Endothelial cell (in vitro differentiated cells): Measurements from ENCODE around the gene RINL. TPM values are rescaled to one million over a fixed set of nuclear protein-coding genes. Genes with fewer than 3 reads are reported as not detected.
A peak's percentile ranks its signal among the peaks of the same experiment; 100 is the strongest.

Source experiments
- DNase-seq: peaks from one replicate; pipeline ENCODE4 v3.0.0; 2021; ENCODE audit warnings: low spot score
- H3K27ac Mint-ChIP-seq: one replicate; pipeline ENCODE4 v1.8.0; 2021; ENCODE audit warnings: mixed read lengths, inconsistent platforms; ENCODE audit not compliant: unreplicated experiment
- H3K27me3 Mint-ChIP-seq: one replicate; pipeline ENCODE4 v1.8.0; 2021; ENCODE audit warnings: mild to moderate bottlenecking, moderate library complexity, mixed read lengths, inconsistent platforms; ENCODE audit not compliant: unreplicated experiment
- H3K36me3 Mint-ChIP-seq: one replicate; pipeline ENCODE4 v1.8.0; 2021; ENCODE audit warnings: mild to moderate bottlenecking, low read depth, mixed read lengths, inconsistent platforms; ENCODE audit not compliant: unreplicated experiment
- H3K4me1 Mint-ChIP-seq: one replicate; pipeline ENCODE4 v1.8.0; 2021; ENCODE audit warnings: mild to moderate bottlenecking, mixed read lengths, inconsistent platforms; ENCODE audit not compliant: unreplicated experiment
- H3K4me3 Mint-ChIP-seq: one replicate; pipeline ENCODE4 v1.8.0; 2021; ENCODE audit warnings: mild to moderate bottlenecking, mixed read lengths, inconsistent platforms; ENCODE audit not compliant: unreplicated experiment
- H3K9me3 Mint-ChIP-seq: one replicate; pipeline ENCODE4 v1.8.0; 2021; ENCODE audit warnings: mixed read lengths, inconsistent platforms; ENCODE audit not compliant: unreplicated experiment
- total RNA-seq: library from RNA; stranded (reverse); fragmentation: NEBNext Ultra II Directional; extraction: Animal tissue kit (Norgen Biotek cat#: 25700); gene quantifications from one replicate; pipeline ENCODE4 v1.2.1, GENCODE V29; 2021; ENCODE audit not compliant: unreplicated experiment
- TF ChIP-seq, protein P1 (sequence below): fragments of 200-600 bp; sonication (generic); IDR thresholded peaks from one replicate; pipeline ENCODE4 v1.5.0; 2021; ENCODE audit warnings: antibody characterized with exemption; ENCODE audit not compliant: unreplicated experiment

The RINL gene
- total RNA-seq, 1 donor from 2014 or later: 5.6 TPM

DNA sequence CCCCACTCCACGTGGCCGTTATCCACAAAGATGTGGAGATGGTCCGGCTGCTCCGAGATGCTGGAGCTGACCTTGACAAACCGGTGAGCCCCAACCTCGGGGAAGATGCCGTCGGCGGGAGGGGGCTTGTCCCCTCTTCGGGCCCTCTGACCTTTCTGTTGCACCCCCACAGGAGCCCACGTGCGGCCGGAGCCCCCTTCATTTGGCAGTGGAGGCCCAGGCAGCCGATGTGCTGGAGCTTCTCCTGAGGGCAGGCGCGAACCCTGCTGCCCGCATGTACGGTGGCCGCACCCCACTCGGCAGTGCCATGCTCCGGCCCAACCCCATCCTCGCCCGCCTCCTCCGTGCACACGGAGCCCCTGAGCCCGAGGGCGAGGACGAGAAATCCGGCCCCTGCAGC lies 29.2 kb upstream of the RINL start:
- peak overlapping the region; percentile 57 for H3K4me3 Mint-ChIP-seq
- DNase-seq: no peak
- no peak overlapping the region for H3K27ac Mint-ChIP-seq
- H3K27me3 Mint-ChIP-seq: peaks cover 2% of the 10 kb centered on the region
- H3K9me3 Mint-ChIP-seq: no peaks in the 10 kb centered on the region
- H3K36me3 Mint-ChIP-seq: peaks cover 23% of the 10 kb centered on the region
- peaks cover 7% of the 10 kb centered on the region for H3K4me1 Mint-ChIP-seq
- TF ChIP-seq, protein P1, sequence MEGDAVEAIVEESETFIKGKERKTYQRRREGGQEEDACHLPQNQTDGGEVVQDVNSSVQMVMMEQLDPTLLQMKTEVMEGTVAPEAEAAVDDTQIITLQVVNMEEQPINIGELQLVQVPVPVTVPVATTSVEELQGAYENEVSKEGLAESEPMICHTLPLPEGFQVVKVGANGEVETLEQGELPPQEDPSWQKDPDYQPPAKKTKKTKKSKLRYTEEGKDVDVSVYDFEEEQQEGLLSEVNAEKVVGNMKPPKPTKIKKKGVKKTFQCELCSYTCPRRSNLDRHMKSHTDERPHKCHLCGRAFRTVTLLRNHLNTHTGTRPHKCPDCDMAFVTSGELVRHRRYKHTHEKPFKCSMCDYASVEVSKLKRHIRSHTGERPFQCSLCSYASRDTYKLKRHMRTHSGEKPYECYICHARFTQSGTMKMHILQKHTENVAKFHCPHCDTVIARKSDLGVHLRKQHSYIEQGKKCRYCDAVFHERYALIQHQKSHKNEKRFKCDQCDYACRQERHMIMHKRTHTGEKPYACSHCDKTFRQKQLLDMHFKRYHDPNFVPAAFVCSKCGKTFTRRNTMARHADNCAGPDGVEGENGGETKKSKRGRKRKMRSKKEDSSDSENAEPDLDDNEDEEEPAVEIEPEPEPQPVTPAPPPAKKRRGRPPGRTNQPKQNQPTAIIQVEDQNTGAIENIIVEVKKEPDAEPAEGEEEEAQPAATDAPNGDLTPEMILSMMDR: no peak

DNA sequence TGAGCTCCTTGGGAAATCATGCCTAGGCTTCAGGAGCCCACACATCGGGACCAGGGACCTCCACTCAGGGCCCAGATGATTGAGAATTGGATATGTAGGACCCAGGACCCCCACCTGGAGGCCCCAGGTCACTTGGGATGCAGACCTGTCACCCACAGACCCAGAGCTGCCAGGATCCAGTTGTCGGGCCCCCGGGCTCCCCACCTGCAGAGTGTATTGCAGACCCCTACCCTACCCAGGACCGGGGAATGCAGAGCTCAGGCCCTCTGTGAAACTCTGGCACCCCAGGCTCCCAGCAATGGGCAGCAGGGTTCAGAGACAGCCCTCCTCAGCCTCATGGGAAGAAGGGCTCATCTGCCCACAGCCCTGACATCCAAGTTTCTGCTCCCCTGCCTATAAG lies 27.5 kb upstream of the RINL start:
- Mint-ChIP-seq H3K27ac (no peak overlapping the region), H3K4me3 (no peak overlapping the region), H3K4me1 (peaks cover 10% of the 10 kb centered on the region), H3K9me3 (no peaks in the 10 kb centered on the region), H3K27me3 (peaks cover 1% of the 10 kb centered on the region), H3K36me3 (peaks cover 20% of the 10 kb centered on the region)
- no peak for DNase-seq
- TF ChIP-seq, protein P1: no peak

DNA sequence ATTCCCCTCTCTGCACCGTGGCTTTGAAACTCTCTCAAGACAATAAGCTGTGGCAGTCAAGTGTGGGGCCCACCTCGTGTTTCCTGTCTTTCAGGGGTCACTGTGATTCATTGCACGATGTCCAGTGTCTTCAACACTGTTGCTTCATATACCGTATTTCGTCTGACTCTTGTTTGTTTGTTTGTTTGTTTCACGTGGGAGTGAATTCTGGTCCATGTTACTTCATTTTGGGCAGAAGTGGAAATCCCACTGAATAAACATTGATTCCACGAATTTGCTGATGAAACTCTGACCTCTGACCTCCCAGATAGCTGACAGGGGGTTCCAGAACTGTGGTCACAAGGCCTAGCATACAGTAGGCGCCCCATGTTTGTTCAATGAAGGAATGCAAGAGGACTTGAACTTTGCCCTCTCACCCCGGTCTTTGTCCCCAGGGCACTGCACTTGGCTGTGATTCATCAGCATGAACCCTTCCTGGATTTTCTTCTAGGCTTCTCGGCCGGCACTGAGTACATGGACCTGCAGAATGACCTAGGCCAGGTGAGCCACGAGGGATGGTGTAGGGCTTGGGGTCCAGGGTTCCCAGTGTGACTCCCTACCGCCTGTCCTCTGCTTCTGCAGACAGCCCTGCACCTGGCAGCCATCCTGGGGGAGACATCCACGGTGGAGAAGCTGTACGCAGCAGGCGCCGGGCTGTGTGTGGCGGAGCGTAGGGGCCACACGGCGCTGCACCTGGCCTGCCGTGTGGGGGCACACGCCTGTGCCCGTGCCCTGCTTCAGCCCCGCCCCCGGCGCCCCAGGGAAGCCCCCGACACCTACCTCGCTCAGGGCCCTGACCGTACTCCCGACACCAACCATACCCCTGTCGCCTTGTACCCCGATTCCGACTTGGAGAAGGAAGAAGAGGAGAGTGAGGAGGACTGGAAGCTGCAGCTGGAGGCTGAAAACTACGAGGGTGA lies 26.8 kb upstream of the RINL start:
- TF ChIP-seq, protein P1: no peak
- H3K27me3 Mint-ChIP-seq: peaks cover 3% of the 10 kb centered on the region
- peaks cover 10% of the 10 kb centered on the region for H3K4me1 Mint-ChIP-seq
- H3K27ac Mint-ChIP-seq: no peak overlapping the region
- DNase-seq: no peak
- H3K9me3 Mint-ChIP-seq: no peaks in the 10 kb centered on the region
- no peak overlapping the region for H3K4me3 Mint-ChIP-seq
- peaks cover 19% of the 10 kb centered on the region for H3K36me3 Mint-ChIP-seq

DNA sequence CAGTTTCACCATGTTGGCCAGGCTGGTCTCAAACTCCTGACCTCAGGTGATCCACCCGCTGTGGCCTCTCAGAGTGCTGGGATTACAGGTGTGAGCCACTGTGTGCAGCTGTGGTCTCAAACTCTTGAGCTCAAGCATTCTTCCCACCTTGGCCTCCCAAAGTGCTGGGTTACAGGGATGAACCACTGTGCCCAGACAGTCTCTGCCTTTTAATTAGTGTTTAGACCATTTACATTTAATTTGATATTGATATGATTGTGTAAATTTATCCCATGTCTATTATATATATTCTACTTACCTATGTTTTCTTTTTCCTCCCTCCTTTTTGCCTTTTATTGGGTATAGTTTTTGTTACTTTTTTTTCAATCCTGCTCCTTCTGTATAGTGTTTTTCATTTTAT lies 23.6 kb upstream of the RINL start:
- Mint-ChIP-seq H3K9me3 (no peaks in the 10 kb centered on the region), H3K27ac (no peak overlapping the region), H3K4me1 (peaks cover 18% of the 10 kb centered on the region), H3K27me3 (peaks cover 7% of the 10 kb centered on the region), H3K36me3 (peaks cover 12% of the 10 kb centered on the region), H3K4me3 (no peak overlapping the region)
- DNase-seq: no peak
- TF ChIP-seq, protein P1: no peak

DNA sequence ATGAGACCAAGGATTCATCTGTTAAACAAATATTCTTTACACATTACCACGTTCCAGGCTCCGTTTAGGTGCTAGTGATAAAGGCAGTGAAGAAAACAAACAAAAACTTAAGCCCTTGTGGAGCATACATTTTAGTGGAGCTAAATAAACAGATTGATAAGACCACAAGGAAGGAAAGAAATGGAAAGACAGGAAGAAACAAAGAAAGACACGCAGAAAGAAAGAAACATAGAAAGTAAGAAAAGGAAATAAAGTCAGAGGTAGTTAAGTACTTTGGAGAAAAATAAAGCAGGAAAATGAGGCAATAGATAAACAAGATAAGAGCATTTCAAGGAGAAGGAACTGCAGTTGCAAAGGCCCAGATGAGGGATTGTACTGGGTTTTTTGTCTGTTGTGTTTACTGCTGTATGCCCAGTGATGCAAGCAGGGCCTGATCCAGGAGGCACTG lies 22.7 kb upstream of the RINL start:
- TF ChIP-seq, protein P1: no peak
- DNase-seq: no peak
- peaks cover 18% of the 10 kb centered on the region for H3K4me1 Mint-ChIP-seq
- peak overlapping the region; percentile 97 for H3K27ac Mint-ChIP-seq
- peak overlapping the region; percentile 80 for H3K4me3 Mint-ChIP-seq
- no peaks in the 10 kb centered on the region for H3K9me3 Mint-ChIP-seq
- H3K36me3 Mint-ChIP-seq: peaks cover 10% of the 10 kb centered on the region
- peaks cover 7% of the 10 kb centered on the region for H3K27me3 Mint-ChIP-seq
